ENCODE data around the gene REEP1.

- TF ChIP-seq POLR2A (IDR thresholded peaks at IDR 0.05; ENCODE audit: control extremely low read depth in 1 of 2, low read depth in 2 of 2, low read length in 2 of 2): no peak
- no peak for TF ChIP-seq TAF1 (IDR thresholded peaks at IDR 0.05; ENCODE audit: low read depth, low read length)
- TF ChIP-seq RBBP5 (IDR thresholded peaks at IDR 0.05; ENCODE audit: borderline replicate concordance, low read depth, low read length): no peak
- no peak for TF ChIP-seq CTCF (IDR thresholded peaks at IDR 0.05; ENCODE audit: control extremely low read depth in 1 of 3, insufficient read depth in 1 of 3, low read depth in 1 of 3, low read length in 3 of 3)
- no peak for TF ChIP-seq USF2 (IDR thresholded peaks at IDR 0.05; ENCODE audit: low read length)
- no peak for TF ChIP-seq ATF2 (IDR thresholded peaks at IDR 0.05; ENCODE audit: low read length)
- no peak for TF ChIP-seq RFX5 (IDR thresholded peaks at IDR 0.05; ENCODE audit: borderline replicate concordance, low read depth, low read length)
- no peak for TF ChIP-seq JUND (IDR thresholded peaks at IDR 0.05; ENCODE audit: low read length)
Observed at GRCh38 chr2:86360776-86361175, 23.4 kb upstream of the REEP1 start.

Data from H1 (cell line).